ENCODE measurements around the gene SLC41A3.

Gene SLC41A3

GRCh38 chr3:126130081-126130855 lies 46.3 kb upstream of the SLC41A3 start:
- TF ChIP-seq CTCF (conservative IDR thresholded peaks at IDR 0.05; ENCODE audit: low read depth) = no peak
- no peak overlapping the region for H3K27ac ChIP-seq
- CTCF ChIA-PET = interaction anchor here (0.5 to 0.8 kb wide), 4 partner anchors 54 to 1310 kb away, joined by 3 read pairs; no protein-coding TSS in a partner anchor
- no peak for DNase-seq (ENCODE audit: low spot score)
- POLR2A ChIA-PET (ENCODE audit: low non-redundant PET) = interaction anchor here (0.5 kb wide), 1 partner anchor 139 kb away, joined by 3 read pairs; no protein-coding TSS in a partner anchor

GRCh38 chr3:126129398-126129891 lies 45.5 kb upstream of the SLC41A3 start:
- peak; percentile 10 for DNase-seq (ENCODE audit: low spot score)
- H3K27ac ChIP-seq = no peak overlapping the region
- ChIA-PET POLR2A (ENCODE audit: low non-redundant PET) (no interaction called here), CTCF (no interaction called here)
- TF ChIP-seq CTCF (conservative IDR thresholded peaks at IDR 0.05; ENCODE audit: low read depth) = no peak

DNA sequence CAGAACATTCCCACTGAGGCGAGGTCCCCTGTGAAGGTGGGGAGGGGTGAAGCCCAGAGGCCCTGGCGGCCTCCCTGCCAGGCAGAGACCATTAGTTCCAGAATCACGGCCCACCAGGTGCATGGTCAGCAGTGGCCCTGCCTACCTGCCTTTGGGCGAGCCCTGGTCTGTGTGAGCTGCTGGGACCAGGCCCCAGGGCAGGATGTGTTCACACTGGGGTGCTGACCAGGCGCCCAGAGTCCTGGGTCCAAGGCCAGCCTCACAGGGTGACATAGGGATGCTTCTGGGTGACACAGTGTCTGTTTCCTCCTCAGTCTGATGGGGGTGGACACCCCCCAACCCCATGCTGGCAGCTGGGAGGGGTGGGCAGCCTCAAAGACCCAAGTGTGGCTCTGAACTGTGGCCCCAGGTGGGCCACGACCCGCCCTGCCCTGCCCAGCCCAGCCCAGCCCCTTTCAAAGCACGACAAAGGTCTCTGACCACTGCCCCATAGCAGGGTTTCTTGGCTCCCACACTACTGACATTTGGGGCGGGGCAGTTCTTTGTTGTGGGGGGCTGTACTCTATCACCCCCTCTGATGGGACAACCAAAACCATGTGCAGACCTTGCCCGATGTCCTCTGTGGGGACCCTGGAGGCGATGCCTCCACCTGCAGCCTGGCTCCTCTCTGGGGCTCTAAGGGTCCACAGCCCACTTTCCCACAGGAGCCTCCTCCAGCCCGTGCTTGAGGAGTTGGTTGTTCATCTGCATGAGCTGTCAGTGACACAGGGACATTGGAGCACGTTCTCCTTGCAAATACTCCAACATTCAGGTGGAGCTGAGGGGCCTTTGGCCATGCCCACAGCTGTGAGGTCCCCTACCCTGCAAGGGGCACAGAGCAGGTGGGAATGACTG lies 44.8 kb upstream of the SLC41A3 start:
- H3K27ac ChIP-seq = no peak overlapping the region
- DNase-seq (ENCODE audit: low spot score) = no peak
- ChIA-PET CTCF (no interaction called here), POLR2A (ENCODE audit: low non-redundant PET) (no interaction called here)
- TF ChIP-seq CTCF (conservative IDR thresholded peaks at IDR 0.05; ENCODE audit: low read depth) = no peak

- POLR2A ChIA-PET (ENCODE audit: low non-redundant PET) = no interaction called here
- CTCF ChIA-PET = no interaction called here
Observed at GRCh38 chr3:126127904-126128303, 44.0 kb upstream of the SLC41A3 start.

GRCh38 chr3:126127452-126127851 lies 43.5 kb upstream of the SLC41A3 start:
- ChIA-PET POLR2A (ENCODE audit: low non-redundant PET) (no interaction called here), CTCF (no interaction called here)
- no peak for DNase-seq (ENCODE audit: low spot score)
- TF ChIP-seq CTCF (conservative IDR thresholded peaks at IDR 0.05; ENCODE audit: low read depth) = no peak
- H3K27ac ChIP-seq = no peak overlapping the region

More at GRCh38 chr3:126127904-126128303, 44.0 kb upstream of the SLC41A3 start:
- DNase-seq (ENCODE audit: low spot score) = no peak
- no peak for TF ChIP-seq CTCF (conservative IDR thresholded peaks at IDR 0.05; ENCODE audit: low read depth)
- H3K27ac ChIP-seq = no peak overlapping the region

- TF ChIP-seq CTCF (conservative IDR thresholded peaks at IDR 0.05; ENCODE audit: low read depth) = no peak
- CTCF ChIA-PET = no interaction called here
- H3K27ac ChIP-seq = no peak overlapping the region
- no peak for DNase-seq (ENCODE audit: low spot score)
- POLR2A ChIA-PET (ENCODE audit: low non-redundant PET) = no interaction called here
Observed at GRCh38 chr3:126126811-126127431, 43.0 kb upstream of the SLC41A3 start.
